HepG2 (cell line): ENCODE results near the gene PTPRD.

ENCODE experiments used
- ELF4 ChIP-seq: sonication (generic); formaldehyde crosslinking; IDR thresholded peaks from 2 replicates; pipeline ENCODE4 v1.5.0; 2020; ENCODE audit warnings: missing genetic modification reagents, mild to moderate bottlenecking, moderate library complexity, borderline replicate concordance
- NFE2L2 ChIP-seq: fragments of 150-350 bp; IDR thresholded peaks from 2 replicates; pipeline ENCODE4 v1.6.1; 2014; ENCODE audit warnings: low read length
- POLR2A ChIP-seq, 2 experiments: IDR thresholded peaks; 2 replicates each; pipeline ENCODE4 v1.6.1; 2011; ENCODE audit warnings: low read depth in 2 of 2, low read length in 2 of 2, mild to moderate bottlenecking in 1 of 2, moderate library complexity in 1 of 2; ENCODE audit not compliant: insufficient read depth in 1 of 2
- POLR2AphosphoS5 ChIP-seq: IDR thresholded peaks from 2 replicates; pipeline ENCODE4 v1.6.1; 2012; ENCODE audit warnings: low read depth, low read length
- RARG ChIP-seq: sonication (generic); formaldehyde crosslinking; IDR thresholded peaks from 2 replicates; pipeline ENCODE4 v1.4.0; 2020; ENCODE audit warnings: low read depth, mild to moderate bottlenecking, missing genetic modification reagents
- TAF1 ChIP-seq: sonication (generic); formaldehyde crosslinking; IDR thresholded peaks from 2 replicates; pipeline ENCODE4 v1.4.0; 2020; ENCODE audit warnings: missing genetic modification reagents
- ZBTB43 ChIP-seq: sonication (generic); formaldehyde crosslinking; conservative IDR thresholded peaks from 2 replicates; pipeline ENCODE4 v1.4.0; 2020; ENCODE audit warnings: missing genetic modification reagents
- ZNF383 ChIP-seq: sonication (generic); formaldehyde crosslinking; IDR thresholded peaks from 2 replicates; pipeline ENCODE4 v1.4.0; 2020; ENCODE audit warnings: missing genetic modification reagents, mild to moderate bottlenecking, borderline replicate concordance

GRCh38 chr9:10274175-10274574 lies 338.6 kb downstream of the PTPRD start:
- TF ChIP-seq TAF1 (CRISPR knock-in tag) (no peak), ELF4 (no peak), ZNF383 (CRISPR knock-in tag) (no peak), POLR2A (IDR thresholded peaks at IDR 0.05; ENCODE audit: insufficient read depth in 1 of 2, low read depth in 2 of 2, low read length in 2 of 2) (no peak), NFE2L2 (no peak), ZBTB43 (CRISPR knock-in tag) (no peak), POLR2AphosphoS5 (no peak), RARG (CRISPR knock-in tag) (no peak)
